NCI-H2196 (cell line): Measurements from ENCODE around the gene SNCA.
A peak's percentile ranks its signal among the peaks of the same experiment; 100 is the strongest.

Source experiments
- DNase-seq: peaks from one replicate; lab custom pipeline; 2025; ENCODE audit not compliant: unreplicated experiment; lab: John Stamatoyannopoulos, UW

SNCA gene

DNA sequence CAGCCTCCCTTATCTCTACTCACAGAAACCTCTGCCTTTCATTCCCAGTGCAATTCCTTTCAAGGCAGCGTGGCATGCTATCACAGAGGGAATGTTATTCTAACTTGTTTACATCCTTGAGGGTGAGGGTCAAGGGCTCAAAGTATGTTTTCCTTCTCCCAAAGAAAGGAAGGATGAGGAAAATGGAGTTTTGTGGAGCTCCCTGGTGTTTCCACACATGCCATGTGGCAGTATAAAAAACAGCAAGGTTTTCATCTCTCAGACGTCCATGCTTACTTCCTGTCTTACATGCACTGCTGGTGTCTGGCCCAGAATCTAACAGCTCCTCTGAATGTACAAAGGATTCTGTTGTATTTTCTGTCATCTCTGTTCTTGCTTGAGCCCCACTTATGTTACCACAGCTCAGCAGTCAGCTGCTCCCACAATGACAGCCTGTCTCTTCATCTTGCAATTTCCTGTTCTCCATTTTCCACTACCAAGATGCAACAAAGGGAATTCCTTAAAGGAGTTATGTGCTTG, 128.0 kb downstream of the SNCA start:
- DNase-seq: no peak

DNA sequence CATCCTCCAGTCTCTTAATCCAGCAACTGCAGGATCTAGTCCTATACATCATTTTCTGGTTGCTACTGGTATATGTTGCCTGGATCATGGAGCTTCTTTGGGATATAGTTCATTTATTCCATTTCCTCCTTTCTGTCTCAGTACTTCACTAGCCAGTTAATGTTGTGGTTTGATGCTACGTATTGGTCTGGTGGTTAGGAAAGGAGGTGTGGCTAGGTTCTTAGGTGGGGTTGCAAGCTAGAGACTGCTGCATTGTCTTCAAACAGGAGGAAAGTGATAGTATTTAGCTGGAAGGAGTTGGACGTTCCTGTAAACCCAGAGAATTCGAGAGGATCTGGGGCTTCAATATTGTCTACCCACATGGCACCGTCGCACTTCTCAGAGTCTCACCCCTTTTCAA, 129.5 kb downstream of the SNCA start:
- DNase-seq: no peak

DNA sequence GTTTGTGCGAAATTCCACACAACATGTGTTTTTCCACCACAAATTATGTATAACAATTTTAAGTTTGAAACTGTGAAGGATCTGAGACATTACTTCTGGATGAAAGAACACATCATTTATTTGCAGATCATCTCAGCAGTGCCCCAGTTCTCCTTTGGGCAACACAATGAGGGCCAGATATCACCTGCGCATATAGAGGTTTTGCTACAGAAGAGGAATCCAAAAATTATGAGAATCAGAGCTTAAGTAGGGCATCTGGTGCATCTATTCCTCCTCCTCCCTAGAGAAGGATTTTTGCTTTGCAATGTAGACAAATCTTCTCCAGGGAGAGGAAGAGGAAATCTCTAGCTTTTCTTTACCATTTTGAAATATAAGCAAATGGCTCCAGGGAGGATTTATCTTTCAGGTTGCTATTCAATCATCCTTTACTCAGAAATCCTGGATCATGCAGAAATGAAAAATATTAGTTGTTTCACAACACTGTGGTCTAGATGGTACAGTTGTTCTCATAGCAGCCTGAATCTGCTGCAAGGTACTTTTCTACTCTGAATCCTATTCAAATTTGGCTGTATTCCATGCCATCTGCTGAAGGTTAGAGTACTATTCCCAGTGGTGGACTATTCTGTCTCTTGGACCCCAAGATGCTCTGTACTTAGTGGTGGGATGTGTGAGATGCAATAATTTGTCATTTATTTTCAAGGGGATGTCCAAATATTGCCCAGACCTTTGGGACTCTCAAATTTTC, 132.1 kb downstream of the SNCA start:
- DNase-seq: no peak

DNA sequence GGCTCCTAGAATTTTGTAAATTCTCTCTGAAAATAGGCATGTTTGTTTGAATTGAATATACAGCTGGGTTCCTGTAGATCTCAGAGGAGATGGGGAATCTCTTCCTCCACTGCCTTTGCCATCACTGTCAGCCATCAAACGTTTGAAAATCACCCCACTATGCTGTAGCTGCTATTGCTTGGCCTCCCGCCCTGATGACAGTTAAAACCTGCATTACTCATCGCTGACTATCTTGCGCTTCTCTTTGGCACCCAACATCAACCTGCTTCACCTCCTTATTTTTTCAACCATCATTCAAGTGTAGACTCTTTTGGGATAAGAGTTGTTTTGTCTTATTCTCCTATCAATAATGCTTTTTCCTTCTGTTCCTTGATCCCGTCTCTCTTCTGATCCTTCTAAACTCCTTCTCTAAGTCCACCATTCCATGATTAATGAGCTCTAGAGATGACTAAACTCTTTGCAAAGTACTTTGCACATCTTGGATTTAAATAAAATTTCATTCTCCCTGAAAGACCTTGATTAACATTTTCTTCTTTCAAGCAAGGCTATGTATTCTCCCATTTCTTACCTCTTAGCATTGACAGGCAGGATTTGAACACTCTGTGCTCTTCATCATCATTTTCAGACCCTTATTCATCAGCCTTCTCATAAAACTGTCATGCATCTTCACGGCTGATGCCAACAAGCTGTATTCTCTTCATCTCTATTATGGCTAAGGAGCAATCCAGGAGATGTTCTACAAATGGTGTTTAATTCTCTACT, 133.0 kb downstream of the SNCA start:
- DNase-seq: no peak

DNA sequence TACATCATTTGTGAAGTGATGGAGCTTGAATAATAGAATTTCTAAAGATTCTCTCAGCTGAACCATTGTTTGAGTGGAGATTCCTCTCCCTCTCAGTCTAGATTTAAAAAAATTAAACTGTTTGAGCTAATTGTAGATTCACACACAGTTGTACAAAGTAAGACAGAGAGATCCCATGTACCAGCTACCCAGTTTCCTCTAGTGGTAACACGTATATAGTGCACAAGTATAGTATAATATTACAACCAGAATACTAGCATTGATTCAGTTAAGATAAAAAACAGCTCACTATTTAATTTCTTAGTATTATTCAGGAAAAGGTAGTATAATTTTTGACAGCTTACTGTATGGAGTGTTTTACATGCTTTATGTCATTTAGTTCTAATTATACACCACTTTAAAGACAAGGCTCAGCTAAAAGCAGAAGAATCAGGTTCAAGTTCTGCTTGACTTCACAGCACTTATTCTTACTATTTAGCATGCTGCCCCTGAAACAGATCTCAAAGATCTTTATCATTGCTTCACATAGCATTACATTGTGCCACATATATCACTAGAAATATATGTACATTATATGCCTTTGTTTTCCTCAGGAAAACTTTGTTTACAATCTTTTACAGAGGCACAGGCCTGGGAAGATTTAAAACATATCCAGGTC, 136.1 kb downstream of the SNCA start:
- DNase-seq: no peak

DNA sequence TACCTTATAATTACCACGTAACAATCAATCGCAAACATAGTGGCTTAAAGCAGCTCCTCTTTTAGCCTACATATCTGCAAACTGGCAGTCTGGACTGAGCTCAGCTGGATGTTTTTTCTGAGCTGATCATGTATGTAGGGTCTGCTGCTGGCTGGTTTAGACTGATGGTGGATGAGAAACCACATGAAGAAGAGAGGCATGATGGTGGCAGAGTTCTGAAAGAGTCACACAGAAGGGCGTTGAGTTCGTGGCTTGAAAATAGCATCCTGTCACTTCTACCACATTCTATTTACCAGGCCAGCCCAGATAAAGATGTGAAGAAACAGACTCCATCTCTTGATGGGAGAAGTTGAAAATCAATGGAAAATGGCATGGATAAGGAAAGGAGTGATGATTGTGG, 151.3 kb downstream of the SNCA start:
- DNase-seq: no peak

DNA sequence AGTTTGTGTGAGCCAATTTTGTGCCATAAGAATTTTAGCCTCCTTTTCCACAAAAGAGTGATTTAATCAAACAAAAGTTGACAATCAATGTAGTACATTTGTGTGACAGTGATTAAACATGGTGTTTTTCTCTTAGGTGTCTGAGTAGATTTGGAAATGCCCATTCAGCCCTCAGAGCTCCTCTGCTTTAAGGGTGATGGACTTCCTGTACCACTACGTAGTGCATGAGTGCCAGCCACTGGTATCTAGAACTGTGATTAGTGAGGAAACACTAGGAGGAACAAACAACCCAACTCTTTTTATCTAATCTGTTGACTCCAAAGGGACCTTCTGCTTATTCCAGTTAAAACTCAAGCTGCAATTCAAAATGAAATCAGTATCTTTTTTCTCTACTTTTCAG, 151.7 kb downstream of the SNCA start:
- no peak for DNase-seq

DNA sequence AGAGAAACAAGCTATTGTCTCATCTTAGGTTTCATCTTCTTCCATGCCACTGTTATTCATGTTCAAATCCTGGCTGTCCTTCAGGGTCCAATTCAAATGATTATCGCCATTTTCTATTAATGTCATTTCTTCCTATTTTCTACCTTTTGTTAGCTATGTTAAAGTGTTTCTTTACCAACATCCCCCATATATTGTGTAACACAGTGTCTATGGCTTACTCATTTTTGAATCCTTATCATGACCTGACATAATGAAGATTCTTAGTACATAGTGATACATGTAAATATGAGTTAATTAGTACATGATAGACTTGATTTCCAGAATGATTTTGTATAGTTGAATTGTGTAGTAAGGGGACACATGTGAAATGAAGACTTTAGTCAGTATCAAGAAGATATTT, 152.4 kb downstream of the SNCA start:
- no peak for DNase-seq

DNA sequence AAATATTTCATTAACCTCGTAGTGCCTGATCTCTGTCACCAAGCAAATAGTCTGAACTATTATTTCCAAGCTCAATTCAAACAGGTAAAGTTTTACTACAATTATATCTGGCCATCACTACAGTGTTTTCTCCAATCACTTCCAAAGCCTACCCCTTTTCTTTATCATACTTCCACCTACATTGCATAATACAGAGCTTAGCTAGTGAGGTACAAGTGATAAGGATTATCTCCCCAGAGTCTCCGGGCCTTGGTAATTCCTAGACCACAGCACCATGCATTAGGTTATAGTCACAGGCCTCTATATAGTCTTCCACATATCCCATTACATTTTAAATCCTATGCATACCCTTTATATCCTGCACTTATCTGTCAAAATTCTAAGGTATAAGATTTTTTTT, 154.2 kb downstream of the SNCA start:
- DNase-seq: no peak

DNA sequence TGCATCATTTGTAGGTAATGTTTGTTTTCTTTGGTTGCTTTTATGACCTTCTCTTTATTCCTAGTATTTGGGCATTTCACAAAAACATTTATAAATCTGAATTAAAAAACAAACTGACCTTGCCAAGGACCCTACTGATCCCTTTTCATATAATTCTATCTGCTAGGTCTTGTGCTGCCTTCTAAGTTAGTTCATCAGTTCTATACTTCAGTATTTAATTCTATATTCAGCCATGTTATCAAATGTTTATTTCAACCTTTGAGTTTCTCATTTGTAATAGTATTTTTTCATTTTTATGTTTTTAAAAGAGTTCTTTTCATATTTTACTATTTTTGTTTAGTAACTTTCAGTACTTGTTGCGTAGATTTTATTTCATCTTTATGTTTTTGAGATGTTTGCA, 155.3 kb downstream of the SNCA start:
- no peak for DNase-seq

DNA sequence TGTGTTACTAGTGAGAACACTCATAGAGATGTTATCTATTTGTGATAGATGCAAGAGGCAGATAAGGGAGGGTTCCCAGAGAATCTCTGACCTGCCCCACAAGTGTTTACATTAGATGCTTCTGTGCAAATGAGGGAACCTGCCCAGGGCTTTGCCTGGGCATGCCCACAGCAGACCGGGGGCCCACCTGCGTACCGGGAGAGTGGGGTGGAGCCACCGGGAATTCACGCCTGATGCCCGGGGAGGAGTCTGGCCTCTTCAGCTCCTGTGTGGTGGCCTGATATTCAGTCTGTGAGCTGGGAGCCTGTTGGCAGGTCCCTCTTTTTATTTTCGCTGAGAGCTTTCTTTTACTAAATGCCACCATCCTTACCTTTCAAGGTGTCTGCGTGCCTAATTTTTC, 155.7 kb downstream of the SNCA start:
- peak; percentile 40 for DNase-seq

DNA sequence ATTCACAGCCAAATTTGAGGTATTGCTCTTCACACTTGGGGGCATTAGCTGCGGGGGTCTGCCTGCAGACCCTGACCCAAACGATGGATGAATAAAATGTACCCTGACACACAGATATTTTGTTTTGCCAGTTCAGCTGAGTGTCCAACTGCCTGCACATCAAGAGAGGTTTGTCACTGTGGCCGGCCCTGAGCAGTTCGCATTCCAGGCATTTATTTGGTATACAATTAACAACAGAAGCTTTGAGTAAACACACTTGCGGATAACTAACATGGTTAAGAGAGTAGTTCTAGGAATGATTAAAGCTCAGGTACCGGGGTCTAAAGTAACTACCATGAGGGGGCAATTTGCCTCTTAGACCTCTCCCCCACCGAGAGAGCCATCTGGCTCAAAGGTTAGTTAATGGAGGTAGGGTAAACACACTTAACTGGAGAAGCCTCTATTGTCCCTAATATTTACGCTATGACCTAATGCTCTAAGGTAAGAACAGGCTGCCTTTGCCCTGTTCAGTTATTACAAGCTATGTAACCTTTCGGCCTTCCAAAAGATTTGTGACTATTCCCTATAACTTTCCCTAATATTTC, 162.0 kb downstream of the SNCA start:
- no peak for DNase-seq
